GM18505 (cell line): ENCODE measurements around the gene TBC1D2B.
"Not testable (repeated sequence)": the region's sequence is repeated elsewhere in the genome, so short reads cannot be mapped to it uniquely, and the experiment has no call there.

ENCODE experiments used
- ATAC-seq: cut with Tn5 transposase; IDR thresholded peaks from one replicate; pipeline ENCODE4 v1.9.1; 2021; ENCODE audit not compliant: unreplicated experiment
- POLR2A ChIP-seq: IDR thresholded peaks from 4 replicates; pipeline ENCODE4 v1.6.1; 2011; ENCODE audit warnings: borderline replicate concordance; ENCODE audit not compliant: insufficient read depth, insufficient read length; ENCODE audit errors: extremely low read depth

The TBC1D2B gene

GRCh38 chr15:77967798-77968197, 109.7 kb downstream of the TBC1D2B start:
- TF ChIP-seq POLR2A: no peak
- ATAC-seq: no peak

- ATAC-seq: not testable (repeated sequence)
Observed at GRCh38 chr15:77967235-77967615, 110.3 kb downstream of the TBC1D2B start.

DNA sequence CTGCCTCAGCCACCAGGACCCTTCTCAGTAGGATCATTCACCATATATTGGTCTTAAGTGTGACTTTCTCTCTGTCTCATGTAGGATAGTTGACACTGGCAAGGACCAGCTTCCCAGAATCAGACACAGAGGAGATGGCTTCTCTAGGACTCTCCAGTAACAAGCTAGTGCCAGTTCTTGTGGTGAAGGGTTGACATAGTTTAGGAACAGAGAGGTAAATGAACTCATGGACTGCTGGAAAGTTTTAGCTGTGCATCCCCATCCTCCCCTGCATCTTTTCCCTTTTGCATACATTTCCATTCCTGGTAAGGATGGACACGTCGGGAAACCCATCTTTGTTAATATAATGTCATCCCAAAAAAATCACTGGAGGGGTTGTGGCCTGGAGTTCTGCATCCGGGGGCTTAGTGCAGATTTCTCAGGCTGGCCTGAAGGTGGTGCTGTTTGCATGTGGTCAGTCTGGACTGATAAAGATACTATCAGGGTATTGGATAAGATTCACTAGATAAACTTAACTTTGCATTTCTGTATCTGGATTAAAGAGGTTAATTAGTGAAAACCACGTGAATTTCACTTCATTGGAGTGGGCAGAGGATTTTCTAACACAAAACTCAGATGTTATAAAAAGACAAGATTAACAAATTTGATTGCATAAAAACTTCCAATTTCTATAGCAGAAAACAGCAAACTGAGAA, 110.8 kb downstream of the TBC1D2B start:
- no peak for TF ChIP-seq POLR2A
- no peak for ATAC-seq

GRCh38 chr15:77964193-77964592, 113.3 kb downstream of the TBC1D2B start:
- ATAC-seq: no peak
- TF ChIP-seq POLR2A: no peak

DNA sequence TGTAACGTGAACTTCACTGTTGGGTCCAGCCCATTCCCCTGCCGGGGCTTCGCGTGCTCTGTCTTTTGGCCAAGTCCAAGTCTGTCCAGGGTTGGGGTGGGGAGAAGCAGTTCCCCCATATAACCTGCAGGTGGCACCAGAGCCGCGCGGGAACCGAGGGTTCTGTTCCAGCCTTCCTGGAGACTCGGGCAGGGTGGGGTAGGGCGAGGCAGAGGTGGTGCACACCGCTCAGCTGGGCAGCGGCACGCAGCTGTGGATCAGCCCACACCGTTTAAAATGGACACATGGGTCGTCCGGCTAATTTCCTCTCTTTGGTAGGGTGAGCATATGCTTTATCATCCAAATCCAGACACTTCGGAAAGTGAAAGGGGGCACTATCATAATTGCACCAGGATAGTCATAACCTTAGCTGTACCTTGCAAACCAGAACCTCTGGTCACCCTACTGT, 118.1 kb downstream of the TBC1D2B start:
- no peak for ATAC-seq

GRCh38 chr15:77958716-77959431, 118.6 kb downstream of the TBC1D2B start:
- ATAC-seq: not testable (repeated sequence)

More for the DNA sequence above, 118.1 kb downstream of the TBC1D2B start:
- no peak for TF ChIP-seq POLR2A

DNA sequence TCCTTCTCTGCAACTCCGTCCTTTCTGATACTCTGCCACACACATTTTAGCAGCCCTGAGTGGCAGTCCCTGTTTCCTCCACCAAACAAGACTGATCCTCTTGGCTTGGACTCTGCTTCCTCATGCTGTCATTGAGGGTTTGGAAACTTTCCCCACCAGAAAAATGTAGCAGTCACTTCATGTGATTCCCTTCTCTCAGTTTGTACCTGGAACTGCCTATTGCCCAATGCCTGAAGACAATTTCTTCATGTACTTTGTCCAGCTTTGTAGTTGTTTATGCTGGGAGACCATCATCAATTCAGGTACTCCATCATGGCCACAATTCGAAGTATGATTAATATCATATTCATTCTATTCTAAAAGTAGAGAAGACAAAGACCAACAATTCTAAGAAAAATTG, 119.5 kb downstream of the TBC1D2B start:
- ATAC-seq: not testable (repeated sequence)

DNA sequence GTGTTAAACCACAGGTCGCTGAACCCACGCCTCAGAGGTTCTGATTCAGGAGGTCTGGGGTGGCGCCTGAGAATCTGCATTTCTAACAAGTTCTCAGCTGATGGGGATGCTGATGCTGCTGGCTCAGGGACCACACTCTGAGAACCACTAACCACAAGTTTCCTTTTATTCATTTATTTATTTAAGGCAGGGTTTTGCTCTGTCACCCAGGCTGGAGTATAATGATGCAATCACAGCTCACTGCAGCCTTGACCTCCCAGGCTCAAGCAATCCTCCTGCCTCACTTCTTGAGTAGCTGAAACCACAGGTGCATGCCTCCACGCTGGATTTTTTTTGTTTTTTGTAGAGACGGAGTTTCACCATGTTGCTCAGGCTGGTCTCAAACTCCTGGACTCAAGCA, 123.6 kb downstream of the TBC1D2B start:
- not testable (repeated sequence) for ATAC-seq

GRCh38 chr15:77952928-77953446, 124.5 kb downstream of the TBC1D2B start:
- ATAC-seq: not testable (repeated sequence)

DNA sequence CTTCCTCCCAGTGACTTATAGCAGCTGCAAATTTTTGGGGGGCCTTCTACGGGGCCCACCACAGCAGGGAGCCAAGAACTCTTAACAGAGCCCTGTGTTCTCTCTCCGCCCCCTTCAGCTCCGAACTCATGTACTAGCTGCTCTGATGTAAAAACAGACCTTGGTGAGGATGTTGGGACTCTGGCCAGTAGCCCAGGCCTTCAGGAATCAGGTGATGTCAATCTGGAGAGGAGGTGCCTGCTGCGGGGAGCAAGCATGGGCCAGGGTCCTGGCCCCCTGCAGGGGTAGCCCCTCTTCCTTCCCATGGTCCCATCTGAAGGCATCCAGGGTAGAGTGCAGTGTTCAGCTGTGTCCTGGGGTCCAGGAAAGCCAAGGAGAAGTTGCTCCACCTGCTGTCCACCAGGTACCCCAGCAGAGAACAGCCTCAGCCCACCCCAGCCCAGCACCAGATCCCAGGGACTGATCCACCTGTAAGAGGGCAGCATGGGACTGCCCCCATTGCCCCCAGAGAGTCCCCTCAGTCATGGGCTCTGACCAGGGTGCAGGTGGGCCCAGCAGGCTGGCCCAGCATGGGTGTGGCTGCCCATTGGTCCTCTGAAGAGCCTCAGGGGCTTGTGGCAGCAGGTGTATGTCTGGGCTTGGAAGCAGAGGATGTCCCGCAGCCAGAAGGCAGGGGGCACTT, 126.3 kb downstream of the TBC1D2B start:
- ATAC-seq: not testable (repeated sequence)

DNA sequence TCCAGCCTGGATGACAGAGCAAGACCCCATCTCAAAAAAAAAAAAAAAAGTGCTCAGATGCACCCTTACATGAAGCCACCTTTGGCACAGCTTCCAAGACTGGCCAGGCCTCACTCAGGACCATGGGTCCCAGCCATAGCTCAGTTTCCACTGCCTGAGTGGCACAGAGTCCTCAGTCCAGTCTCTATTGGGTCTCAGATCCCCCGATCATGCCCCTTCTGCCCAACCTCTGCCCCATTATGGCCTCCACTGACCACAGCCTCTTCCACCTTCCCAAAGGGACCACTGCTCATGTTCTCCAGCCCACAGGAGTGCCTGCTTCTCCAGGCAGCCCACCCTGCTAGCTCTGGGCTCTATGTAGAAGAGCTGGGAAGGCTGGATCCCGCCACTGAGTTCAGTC, 127.0 kb downstream of the TBC1D2B start:
- ATAC-seq: not testable (repeated sequence)

DNA sequence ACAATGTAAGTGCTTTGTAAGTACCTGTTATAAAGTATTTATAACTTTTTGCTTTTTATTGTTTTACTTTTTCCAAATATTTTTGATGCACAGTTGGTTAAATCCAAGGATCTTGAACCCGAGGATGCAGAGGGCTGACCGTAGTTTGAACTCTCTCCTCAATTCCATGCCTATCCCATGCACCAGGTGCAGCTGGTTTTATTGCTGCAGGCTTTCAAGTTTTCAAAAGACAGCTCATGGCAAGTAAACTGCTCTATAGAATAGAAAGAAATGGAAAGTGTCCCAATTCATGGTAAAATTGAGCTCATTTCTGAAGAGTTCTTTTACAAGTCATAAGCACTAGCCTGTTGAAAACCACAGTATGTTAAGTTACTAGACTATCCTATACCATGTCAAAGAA, 131.9 kb downstream of the TBC1D2B start:
- TF ChIP-seq POLR2A: no peak
- no peak for ATAC-seq
